ENCODE results near the gene SOX11. TPM values are rescaled to one million over a fixed set of nuclear protein-coding genes. Genes with fewer than 3 reads are reported as not detected.

The SOX11 gene
- total RNA-seq, 2 experiments from 2014 or later = 7.7 to 13.0 TPM

DNA sequence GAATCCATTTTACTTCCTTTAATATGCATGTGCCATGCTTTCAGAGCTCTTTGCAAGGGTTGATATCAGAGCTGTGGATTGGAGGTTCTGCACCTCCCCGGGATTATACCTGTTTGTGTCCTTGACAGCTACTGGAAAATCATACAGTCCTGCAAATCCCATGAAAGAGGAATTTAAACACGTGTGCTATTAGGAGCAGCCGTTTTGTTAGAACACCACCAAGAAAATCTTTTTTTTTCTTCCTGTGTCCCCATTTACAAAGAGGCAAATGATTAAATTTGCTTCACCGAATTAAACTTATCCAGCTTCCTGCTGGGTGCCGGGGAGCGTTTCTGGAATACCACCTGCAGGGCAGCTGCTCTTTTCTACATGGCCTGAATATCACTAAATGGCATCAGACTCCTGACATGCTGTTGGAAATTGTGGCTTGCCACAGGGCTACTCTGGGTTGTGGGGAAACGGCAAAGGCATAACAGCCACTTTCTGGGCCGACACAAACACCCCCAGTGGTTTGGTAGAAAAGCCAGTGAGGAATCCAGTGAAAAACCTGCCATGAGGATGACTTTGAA, 23.4 kb upstream of the SOX11 start:
- intact Hi-C loops (cut with micrococcal nuclease; ENCODE audit: unreplicated experiment) = no loop called here
- Histone ChIP-seq H3K36me3 (ENCODE audit: insufficient read depth, low read length) (no peaks in the 10 kb centered on the region), H4K20me1 (ENCODE audit: insufficient read depth, low read length) (no peaks in the 10 kb centered on the region), H3K4me2 (ENCODE audit: low read length) (no peak overlapping the region), H2AFZ (ENCODE audit: low read length) (no peak overlapping the region), H3K79me2 (ENCODE audit: insufficient read depth, low read depth, low read length) (no peaks in the 10 kb centered on the region), H3K9me2 (ENCODE audit: insufficient read depth, low read length) (no peaks in the 10 kb centered on the region), H3K9me3 (ENCODE audit: low read length) (no peaks in the 10 kb centered on the region), H3K27ac (ENCODE audit: low read depth, low read length, poor library complexity, severe bottlenecking) (no peak overlapping the region), H3K4me1 (ENCODE audit: insufficient read depth, low read length, poor library complexity, severe bottlenecking) (no peaks in the 10 kb centered on the region), H3K4me3 (ENCODE audit: low read depth, low read length, poor library complexity, severe bottlenecking) (no peak overlapping the region)
- POLR2A ChIA-PET = interaction anchor here (0.7 kb wide), 1 partner anchor 92 kb away, joined by 3 read pairs; no protein-coding TSS in a partner anchor
- no TSS peak for BruUV-seq (replicated peaks)
- CTCF ChIA-PET (ENCODE audit: unreplicated experiment) = no interaction called here
- no peak for DNase-seq (ENCODE audit: low spot score)
- TF ChIP-seq, protein P1, sequence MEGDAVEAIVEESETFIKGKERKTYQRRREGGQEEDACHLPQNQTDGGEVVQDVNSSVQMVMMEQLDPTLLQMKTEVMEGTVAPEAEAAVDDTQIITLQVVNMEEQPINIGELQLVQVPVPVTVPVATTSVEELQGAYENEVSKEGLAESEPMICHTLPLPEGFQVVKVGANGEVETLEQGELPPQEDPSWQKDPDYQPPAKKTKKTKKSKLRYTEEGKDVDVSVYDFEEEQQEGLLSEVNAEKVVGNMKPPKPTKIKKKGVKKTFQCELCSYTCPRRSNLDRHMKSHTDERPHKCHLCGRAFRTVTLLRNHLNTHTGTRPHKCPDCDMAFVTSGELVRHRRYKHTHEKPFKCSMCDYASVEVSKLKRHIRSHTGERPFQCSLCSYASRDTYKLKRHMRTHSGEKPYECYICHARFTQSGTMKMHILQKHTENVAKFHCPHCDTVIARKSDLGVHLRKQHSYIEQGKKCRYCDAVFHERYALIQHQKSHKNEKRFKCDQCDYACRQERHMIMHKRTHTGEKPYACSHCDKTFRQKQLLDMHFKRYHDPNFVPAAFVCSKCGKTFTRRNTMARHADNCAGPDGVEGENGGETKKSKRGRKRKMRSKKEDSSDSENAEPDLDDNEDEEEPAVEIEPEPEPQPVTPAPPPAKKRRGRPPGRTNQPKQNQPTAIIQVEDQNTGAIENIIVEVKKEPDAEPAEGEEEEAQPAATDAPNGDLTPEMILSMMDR (conservative IDR thresholded peaks at IDR 0.05; ENCODE audit: low read length) = no peak
- TF ChIP-seq EZH2phosphoT487 (IDR thresholded peaks at IDR 0.05; ENCODE audit: borderline replicate concordance, low read depth, low read length) = no peak

DNA sequence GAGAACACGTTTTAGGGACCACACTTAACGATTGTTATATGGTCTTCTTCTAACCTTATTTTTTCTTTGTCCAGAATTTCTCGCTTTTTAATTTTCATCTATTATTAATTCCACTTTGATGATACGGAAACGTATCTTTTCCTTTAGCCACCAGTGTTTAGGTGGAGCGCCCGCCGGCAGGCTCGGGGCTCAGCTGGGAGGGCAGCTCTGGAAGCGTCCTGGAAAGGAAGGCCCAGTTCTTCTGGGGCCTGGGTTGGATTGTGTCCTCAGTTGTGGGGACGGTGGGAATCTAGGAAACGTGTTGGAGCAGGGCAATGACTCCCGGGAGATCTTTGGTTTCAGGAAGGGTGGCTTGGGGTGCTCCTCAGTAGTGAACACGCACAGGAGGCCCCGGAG, 19.4 kb upstream of the SOX11 start:
- no peak overlapping the region for H2AFZ ChIP-seq (ENCODE audit: low read length)
- no peaks in the 10 kb centered on the region for H3K9me3 ChIP-seq (ENCODE audit: low read length)
- no peaks in the 10 kb centered on the region for H3K4me1 ChIP-seq (ENCODE audit: insufficient read depth, low read length, poor library complexity, severe bottlenecking)
- H3K27ac ChIP-seq (ENCODE audit: low read depth, low read length, poor library complexity, severe bottlenecking) = no peak overlapping the region
- ChIA-PET CTCF (ENCODE audit: unreplicated experiment) (no interaction called here), POLR2A (no interaction called here)
- H4K20me1 ChIP-seq (ENCODE audit: insufficient read depth, low read length) = no peaks in the 10 kb centered on the region
- no peaks in the 10 kb centered on the region for H3K9me2 ChIP-seq (ENCODE audit: insufficient read depth, low read length)
- intact Hi-C loops (cut with micrococcal nuclease; ENCODE audit: unreplicated experiment) = no loop called here
- H3K4me2 ChIP-seq (ENCODE audit: low read length) = no peak overlapping the region
- no TSS peak for BruUV-seq (replicated peaks)
- no peaks in the 10 kb centered on the region for H3K79me2 ChIP-seq (ENCODE audit: insufficient read depth, low read depth, low read length)
- DNase-seq (ENCODE audit: low spot score) = no peak
- H3K4me3 ChIP-seq (ENCODE audit: low read depth, low read length, poor library complexity, severe bottlenecking) = no peak overlapping the region
- H3K36me3 ChIP-seq (ENCODE audit: insufficient read depth, low read length) = no peaks in the 10 kb centered on the region
- no peak for TF ChIP-seq EZH2phosphoT487 (IDR thresholded peaks at IDR 0.05; ENCODE audit: borderline replicate concordance, low read depth, low read length)
- TF ChIP-seq, protein P1 (conservative IDR thresholded peaks at IDR 0.05; ENCODE audit: low read length) = no peak

DNA sequence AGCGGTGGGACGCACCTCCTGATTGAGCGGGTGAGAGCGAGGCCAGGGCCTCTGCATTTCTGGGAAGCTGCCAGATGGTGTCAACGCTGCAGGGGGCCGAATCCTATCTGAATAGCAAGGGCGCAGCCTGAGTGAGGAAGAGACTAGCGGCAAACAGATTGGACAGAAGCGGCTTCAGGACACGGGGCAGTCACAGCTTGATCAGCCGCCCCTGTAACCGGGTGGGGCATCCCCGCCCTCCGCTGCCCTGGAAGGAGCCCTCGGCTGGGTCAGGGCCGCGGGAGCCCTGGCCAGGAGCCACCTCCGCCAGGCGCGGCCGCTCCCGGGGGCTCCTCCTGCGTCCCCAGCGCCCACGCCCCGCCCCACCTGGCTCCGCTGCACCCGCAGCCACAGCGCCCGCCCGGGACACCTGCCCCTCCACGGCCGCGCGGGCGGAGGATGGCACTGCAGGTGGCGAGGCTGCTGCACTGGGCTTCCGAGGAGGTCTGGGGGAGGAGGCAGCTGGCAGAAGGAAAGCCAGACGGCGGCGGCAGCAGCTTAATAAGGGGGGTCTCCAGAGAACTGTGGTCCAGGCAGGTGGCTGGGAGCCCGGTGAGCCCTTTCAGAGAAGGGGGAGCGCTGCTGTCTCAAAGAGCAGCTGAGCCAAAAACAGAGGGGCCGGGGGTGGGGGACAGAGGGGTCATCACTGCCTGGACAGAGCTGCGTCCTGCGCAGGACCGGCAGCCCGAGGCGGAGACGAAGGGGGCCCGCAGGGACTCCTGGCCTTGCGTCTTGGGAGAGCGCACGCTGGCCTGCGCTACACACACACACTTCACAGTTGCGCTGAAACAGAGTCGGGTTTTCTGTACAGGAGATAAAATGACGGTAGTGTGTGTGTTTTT, 18.8 kb upstream of the SOX11 start:
- ChIA-PET POLR2A (interaction anchor here (0.7 to 1.1 kb wide), 2 partner anchors 17 to 469 kb away, joined by 3 to 4 read pairs; no protein-coding TSS in a partner anchor), CTCF (ENCODE audit: unreplicated experiment) (no interaction called here)
- no TSS peak for BruUV-seq (replicated peaks)
- Histone ChIP-seq H3K4me1 (ENCODE audit: insufficient read depth, low read length, poor library complexity, severe bottlenecking) (no peaks in the 10 kb centered on the region), H3K79me2 (ENCODE audit: insufficient read depth, low read depth, low read length) (no peaks in the 10 kb centered on the region), H3K27ac (ENCODE audit: low read depth, low read length, poor library complexity, severe bottlenecking) (no peak overlapping the region), H3K4me2 (ENCODE audit: low read length) (no peak overlapping the region), H3K9me3 (ENCODE audit: low read length) (no peaks in the 10 kb centered on the region), H4K20me1 (ENCODE audit: insufficient read depth, low read length) (no peaks in the 10 kb centered on the region), H3K9me2 (ENCODE audit: insufficient read depth, low read length) (no peaks in the 10 kb centered on the region), H3K4me3 (ENCODE audit: low read depth, low read length, poor library complexity, severe bottlenecking) (no peak overlapping the region), H3K36me3 (ENCODE audit: insufficient read depth, low read length) (no peaks in the 10 kb centered on the region), H2AFZ (ENCODE audit: low read length) (no peak overlapping the region)
- intact Hi-C loops (cut with micrococcal nuclease; ENCODE audit: unreplicated experiment) = no loop called here
- TF ChIP-seq, protein P1 (conservative IDR thresholded peaks at IDR 0.05; ENCODE audit: low read length) = no peak
- no peak for TF ChIP-seq EZH2phosphoT487 (IDR thresholded peaks at IDR 0.05; ENCODE audit: borderline replicate concordance, low read depth, low read length)
- DNase-seq (ENCODE audit: low spot score) = no peak
